H9 (cell line): ENCODE data around the gene CLDN10. TPM values are rescaled to one million over a fixed set of nuclear protein-coding genes. Genes with fewer than 3 reads are reported as not detected.

Experiments used
- DNase-seq: peaks from one replicate; pipeline ENCODE4 v3.0.0-alpha.2; 2017
- H2AFZ ChIP-seq: one replicate; pipeline ENCODE4 v1.6.1; 2013; ENCODE audit warnings: mild to moderate bottlenecking, low read length, control low read depth, moderate library complexity
- H2AK5ac ChIP-seq: 2 replicates; pipeline ENCODE4 v1.6.1; 2013; ENCODE audit warnings: low read length, control low read depth, mixed read lengths; ENCODE audit not compliant: insufficient read length
- H2BK120ac ChIP-seq: one replicate; pipeline ENCODE4 v1.6.1; 2013; ENCODE audit warnings: low read depth, mild to moderate bottlenecking, low read length, control low read depth, inconsistent platforms; ENCODE audit not compliant: poor library complexity, severe bottlenecking
- H2BK12ac ChIP-seq: 2 replicates; pipeline ENCODE4 v1.6.1; 2013; ENCODE audit warnings: low read length, control low read depth, mixed read lengths, low read depth; ENCODE audit not compliant: insufficient read length
- H2BK15ac ChIP-seq: 2 replicates; pipeline ENCODE4 v1.6.1; 2013; ENCODE audit warnings: low read depth, low read length, control low read depth
- H2BK20ac ChIP-seq: one replicate; pipeline ENCODE4 v1.6.1; 2013; ENCODE audit warnings: low read depth, mild to moderate bottlenecking, low read length, control low read depth, inconsistent platforms; ENCODE audit not compliant: poor library complexity, severe bottlenecking
- H2BK5ac ChIP-seq: 2 replicates; pipeline ENCODE4 v1.6.1; 2013; ENCODE audit warnings: low read length, control low read depth, mixed read lengths; ENCODE audit not compliant: insufficient read length
- H3K14ac ChIP-seq: 2 replicates; pipeline ENCODE4 v1.6.1; 2013; ENCODE audit warnings: low read length, control low read depth; ENCODE audit not compliant: insufficient read depth
- H3K18ac ChIP-seq: 2 replicates; pipeline ENCODE4 v1.6.1; 2013; ENCODE audit warnings: low read depth, mild to moderate bottlenecking, mixed read lengths, low read length, control low read depth; ENCODE audit not compliant: insufficient read length
- H3K23ac ChIP-seq: 2 replicates; pipeline ENCODE4 v1.6.1; 2013; ENCODE audit warnings: low read length, control low read depth, mixed read lengths, low read depth; ENCODE audit not compliant: insufficient read length
- H3K23me2 ChIP-seq: 2 replicates; pipeline ENCODE4 v1.6.1; 2013; ENCODE audit warnings: low read depth, mild to moderate bottlenecking, mixed read lengths, low read length, control low read depth; ENCODE audit not compliant: insufficient read length, poor library complexity, severe bottlenecking
- H3K27ac ChIP-seq: 2 replicates; pipeline ENCODE4 v1.5.1; 2013; ENCODE audit warnings: low read length, control low read depth, mixed read lengths, low read depth; ENCODE audit not compliant: insufficient read length
- H3K27me3 ChIP-seq: 2 replicates; pipeline ENCODE4 v1.6.1; 2013; ENCODE audit warnings: low read length, control low read depth, inconsistent platforms; ENCODE audit not compliant: insufficient read depth
- H3K4ac ChIP-seq: 2 replicates; pipeline ENCODE4 v1.6.1; 2013; ENCODE audit warnings: low read depth, mild to moderate bottlenecking, control low read depth, inconsistent platforms, low read length, moderate library complexity
- H3K4me1 ChIP-seq: 2 replicates; pipeline ENCODE4 v1.6.1; 2013; ENCODE audit warnings: low read length, control low read depth, inconsistent platforms; ENCODE audit not compliant: insufficient read depth
- H3K4me2 ChIP-seq: 2 replicates; pipeline ENCODE4 v1.6.1; 2013; ENCODE audit warnings: low read length, control low read depth, mixed read lengths; ENCODE audit not compliant: insufficient read length, insufficient read depth
- H3K56ac ChIP-seq: 2 replicates; pipeline ENCODE4 v1.6.1; 2013; ENCODE audit warnings: low read depth, mild to moderate bottlenecking, mixed read lengths, low read length, control low read depth; ENCODE audit not compliant: insufficient read length
- H3K79me1 ChIP-seq: 2 replicates; pipeline ENCODE4 v1.6.1; 2013; ENCODE audit warnings: low read depth, mild to moderate bottlenecking, moderate library complexity, low read length, control low read depth, inconsistent platforms; ENCODE audit not compliant: insufficient read depth, poor library complexity, severe bottlenecking
- H3K79me2 ChIP-seq: 2 replicates; pipeline ENCODE4 v1.6.1; 2013; ENCODE audit warnings: low read length, control low read depth, inconsistent platforms; ENCODE audit not compliant: insufficient read depth
- H3K9ac ChIP-seq: 2 replicates; pipeline ENCODE4 v1.6.1; 2013; ENCODE audit warnings: low read length, control low read depth, mixed read lengths; ENCODE audit not compliant: insufficient read length; ENCODE audit errors: extremely low read depth
- H3K9me3 ChIP-seq: one replicate; pipeline ENCODE4 v1.6.1; 2013; ENCODE audit warnings: low read depth, low read length, inconsistent platforms; ENCODE audit not compliant: control insufficient read depth
- H3T11ph ChIP-seq: one replicate; pipeline ENCODE4 v1.6.1; 2013; ENCODE audit warnings: mild to moderate bottlenecking, low read length, control low read depth, inconsistent platforms
- H4K20me1 ChIP-seq: one replicate; pipeline ENCODE4 v1.6.1; 2013; ENCODE audit not compliant: control insufficient read depth, insufficient read length, insufficient read depth
- H4K5ac ChIP-seq: 2 replicates; pipeline ENCODE4 v1.6.1; 2013; ENCODE audit warnings: low read depth, mild to moderate bottlenecking, mixed read lengths, low read length, control low read depth; ENCODE audit not compliant: insufficient read length
- H4K8ac ChIP-seq: replicated peaks from 2 replicates; pipeline ENCODE4 v1.6.1; 2013; ENCODE audit warnings: low read length, control low read depth, mixed read lengths, low read depth; ENCODE audit not compliant: insufficient read length
- H4K91ac ChIP-seq: 2 replicates; pipeline ENCODE4 v1.6.1; 2013; ENCODE audit warnings: low read depth, mild to moderate bottlenecking, moderate library complexity, mixed read lengths, low read length, control low read depth; ENCODE audit not compliant: insufficient read length
- H3K27ac Mint-ChIP-seq, 3 experiments: 2 replicates in 2 of 3; 3 replicates in 1 of 3; pipeline ENCODE4 v1.8.0; 2020 to 2021; ENCODE audit warnings: mixed read lengths in 3 of 3, mild to moderate bottlenecking in 1 of 3, moderate library complexity in 1 of 3
- H3K27me3 Mint-ChIP-seq: 2 replicates; pipeline ENCODE4 v1.8.0; 2021; ENCODE audit warnings: low read depth, mild to moderate bottlenecking, moderate library complexity, mixed read lengths
- H3K36me3 Mint-ChIP-seq, 3 experiments: 2 replicates in 2 of 3; 3 replicates in 1 of 3; pipeline ENCODE4 v1.8.0; 2020 to 2021; ENCODE audit warnings: low read depth in 3 of 3, mixed read lengths in 3 of 3; ENCODE audit not compliant: insufficient read depth in 1 of 3
- H3K4me1 Mint-ChIP-seq, 2 experiments: 2 replicates each; pipeline ENCODE4 v1.8.0; 2020; ENCODE audit warnings: mixed read lengths in 2 of 2
- H3K4me3 Mint-ChIP-seq, 2 experiments: 2 replicates in 1 of 2; 3 replicates in 1 of 2; pipeline ENCODE4 v1.8.0; 2020 to 2021; ENCODE audit warnings: mild to moderate bottlenecking in 2 of 2, mixed read lengths in 2 of 2, moderate library complexity in 1 of 2
- H3K9me3 Mint-ChIP-seq, 2 experiments: 2 replicates in 1 of 2; 3 replicates in 1 of 2; pipeline ENCODE4 v1.8.0; 2020; ENCODE audit warnings: mild to moderate bottlenecking in 2 of 2, mixed read lengths in 2 of 2, moderate library complexity in 1 of 2
- CTCF ChIP-seq: fragments of 200-600 bp; sonication (generic); conservative IDR thresholded peaks from 3 replicates; pipeline ENCODE4 v1.8.0; 2021; ENCODE audit warnings: antibody characterized with exemption, mild to moderate bottlenecking
- WGBS: extraction: QIAGEN DNeasy Blood & Tissue Kit; methylation state at CpG from one replicate; pipeline ENCODE4 v1.1.7; 2013; ENCODE audit warnings: missing lambda C conversion rate, low lambda C conversion rate, mixed read lengths; ENCODE audit not compliant: insufficient read length; ENCODE audit errors: extremely low coverage; 5-methylcytosine and 5-hydroxymethylcytosine counted together
- total RNA-seq: library from RNA; stranded (reverse); gene quantifications from 2 replicates; pipeline ENCODE4 v1.2.1, GENCODE V29; 2021

Gene CLDN10
- total RNA-seq, 1 experiment from 2014 or later: 20.7 TPM

GRCh38 chr13:95512424-95512823 lies 40.1 kb upstream of the CLDN10 start:
- Histone ChIP-seq H2AFZ (no peak overlapping the region), H3K79me2 (no peaks in the 10 kb centered on the region), H4K8ac (no peak overlapping the region), H3K23me2 (no peaks in the 10 kb centered on the region), H3K79me1 (no peaks in the 10 kb centered on the region), H2BK15ac (no peak overlapping the region), H3K27me3 (no peaks in the 10 kb centered on the region), H2BK120ac (no peak overlapping the region), H3T11ph (no peak overlapping the region), H3K14ac (no peak overlapping the region), H3K27ac (no peak overlapping the region), H3K56ac (no peak overlapping the region), H4K20me1 (no peaks in the 10 kb centered on the region), H3K23ac (no peak overlapping the region), H3K18ac (no peak overlapping the region), H3K4me1 (peaks cover 4% of the 10 kb centered on the region; the same call in 1 of the 2 replicates), H4K5ac (no peak overlapping the region), H2BK20ac (no peak overlapping the region), H2BK12ac (no peak overlapping the region), H3K4me2 (no peak overlapping the region), H4K91ac (no peak overlapping the region), H3K9ac (no peak overlapping the region), H2BK5ac (no peak overlapping the region), H3K4ac (no peak overlapping the region), H3K9me3 (no peaks in the 10 kb centered on the region), H2AK5ac (no peak overlapping the region)
- Mint-ChIP-seq H3K4me1 (peaks cover 8 to 11% of the 10 kb centered on the region in 2 experiments), H3K9me3 (no peaks in the 10 kb centered on the region), H3K27me3 (peaks cover 2% of the 10 kb centered on the region; the same call in 1 of the 2 replicates), H3K27ac (no peak overlapping the region), H3K4me3 (no peak overlapping the region), H3K36me3 (no peaks in the 10 kb centered on the region)
- no CpG with 5 or more reads among the region's 3 CpGs for WGBS
- TF ChIP-seq CTCF: no peak
- DNase-seq: no peak
